Measurements from ENCODE around the gene GABRA5. TPM values are rescaled to one million over a fixed set of nuclear protein-coding genes. Genes with fewer than 3 reads are reported as not detected.
"Not testable (repeated sequence)": the region's sequence is repeated elsewhere in the genome, so short reads cannot be mapped to it uniquely, and the experiment has no call there.

Gene GABRA5
- not detected for total RNA-seq
- not detected for polyA plus RNA-seq
- long read RNA-seq, donor 1, result 0 reads
- long read RNA-seq, donor 2, result 0 reads
- long read RNA-seq, donor 3, result 0 reads

- 7 to 17% (median 9%) methylated on average over 30 to 63 of the region's 63 CpGs for WGBS, 4 donors
- TF ChIP-seq POLR2A (IDR thresholded peaks at IDR 0.05) (no peak), CTCF (IDR thresholded peaks at IDR 0.05) (peak in 10 of 12 donors; percentile 16 to 50 (median 28))
- DNase-seq (peak in 2 of 5 donors; percentile 16 to 47), ATAC-seq (peak; percentile 61 to 82 (median 79))
- Histone ChIP-seq H3K27me3 (peaks cover 13 to 53% (median 27%) of the 10 kb centered on the region in 9 donors), H3K4me1 (peaks cover 0 to 21% (median 0%) of the 10 kb centered on the region in 12 donors), H3K9me3 (no peaks in the 10 kb centered on the region), H3K4me3 (peak within 1 kb of the TSS in 7 of 12 donors; percentile 4 to 45 (median 25)), H3K27ac (no peak within 1 kb of the TSS), H3K36me3 (no peaks in the 10 kb centered on the region)
- intact Hi-C loops (cut with DNase I), result loop anchor here in 9 of 10 donors (2.0 to 10.0 kb wide), 14 partner anchors 36 to 1362 kb away; no protein-coding TSS in a partner anchor
These were observed at the start of gene GABRA5 for GRCh38 chr15:26866298-26867199. Gene GABRA5, plus strand, starts transcription at chr15:26867062. Its CDS starts 2,187 bp downstream, at chr15:26869249.

GRCh38 chr15:26831191-26831590 lies 35.7 kb upstream of the GABRA5 start:
- Histone ChIP-seq H3K4me3 (peak overlapping the region in 1 of 12 donors; percentile 39), H3K9me3 (peaks cover 0 to 18% (median 0%) of the 10 kb centered on the region in 12 donors)
- DNase-seq; H3K4me1 ChIP-seq; ATAC-seq; H3K27me3 ChIP-seq; H3K27ac ChIP-seq; H3K36me3 ChIP-seq; intact Hi-C loops (cut with DNase I): not testable (repeated sequence)
- 56 to 95% (median 78%) methylated on average over 29 to 36 of the region's 36 CpGs for WGBS, 4 donors

- intact Hi-C loops (cut with DNase I), result no loop called here
- WGBS, 4 donors, result 73 to 92% (median 88%) methylated on average over 7 of the region's 7 CpGs
- ATAC-seq (no peak), DNase-seq (no peak)
- Histone ChIP-seq H3K36me3 (no peaks in the 10 kb centered on the region), H3K27me3 (no peaks in the 10 kb centered on the region), H3K27ac (no peak overlapping the region), H3K4me3 (peak overlapping the region in 1 of 12 donors; percentile 39), H3K4me1 (no peaks in the 10 kb centered on the region), H3K9me3 (peaks cover 0 to 26% (median 0%) of the 10 kb centered on the region in 12 donors)
- no peak for TF ChIP-seq POLR2A (IDR thresholded peaks at IDR 0.05)
- no peak for TF ChIP-seq CTCF (IDR thresholded peaks at IDR 0.05)
These were observed 34.9 kb upstream of the GABRA5 start for GRCh38 chr15:26831951-26832350.

- intact Hi-C loops (cut with DNase I), result no loop called here
- ATAC-seq, result no peak
These were observed 28.0 kb upstream of the GABRA5 start for GRCh38 chr15:26838742-26839460.

More at GRCh38 chr15:26838742-26839460, 28.0 kb upstream of the GABRA5 start:
- TF ChIP-seq CTCF (IDR thresholded peaks at IDR 0.05) (peak in 10 of 12 donors; percentile 17 to 40 (median 32)), POLR2A (IDR thresholded peaks at IDR 0.05) (no peak)
- Histone ChIP-seq H3K9me3 (peaks cover 0 to 32% (median 0%) of the 10 kb centered on the region in 12 donors), H3K27ac (no peak overlapping the region), H3K36me3 (no peaks in the 10 kb centered on the region), H3K27me3 (peaks cover 0 to 28% (median 5%) of the 10 kb centered on the region in 9 donors), H3K4me1 (no peaks in the 10 kb centered on the region), H3K4me3 (no peak overlapping the region)
- WGBS, 4 donors, result 36 to 75% (median 62%) methylated on average over 26 of the region's 26 CpGs
- no peak for DNase-seq
